H1 (cell line): Measurements from ENCODE around the gene IGLL1. TPM values are rescaled to one million over a fixed set of nuclear protein-coding genes. Genes with fewer than 3 reads are reported as not detected.

Source experiments
- CTCF ChIA-PET: fragments of 300-600 bp; sonication (Branson Sonifier 250); formaldehyde crosslinking; loops from one replicate; lab custom pipeline; 2021; ENCODE audit not compliant: partially characterized antibody; lab: Charles Lee
- POLR2A ChIA-PET: fragments of 300-600 bp; sonication (Branson Sonifier 250); formaldehyde crosslinking; loops from one replicate; lab custom pipeline; 2021; ENCODE audit warnings: inconsistent platforms; ENCODE audit not compliant: partially characterized antibody; lab: Charles Lee
- DNase-seq, 2 experiments: peaks; one replicate each; pipeline versions ENCODE4 v3.0.0 to v3.0.0-alpha.2; 2010 to 2022; ENCODE audit warnings: low spot score in 2 of 2, low read depth in 1 of 2, mixed read lengths in 1 of 2
- FAIRE-seq: peaks from 2 replicates; lab custom pipeline; 2011; peaks lifted over from hg19 to GRCh38; lab: Jason Lieb, UNC
- H2AFZ ChIP-seq: 2 replicates; pipeline ENCODE4 v1.8.1; 2012; ENCODE audit warnings: low read length, inconsistent platforms
- H2AK5ac ChIP-seq: 2 replicates; pipeline ENCODE4 v1.6.1; 2013; ENCODE audit warnings: low read depth, low read length
- H2BK120ac ChIP-seq: replicated peaks from 2 replicates; pipeline ENCODE3; 2013; ENCODE audit warnings: low read depth, low read length, inconsistent platforms
- H2BK12ac ChIP-seq: 2 replicates; pipeline ENCODE4 v1.6.1; 2013; ENCODE audit warnings: low read depth, low read length
- H2BK15ac ChIP-seq: 2 replicates; pipeline ENCODE4 v1.6.1; 2013; ENCODE audit warnings: low read length
- H2BK20ac ChIP-seq: 2 replicates; pipeline ENCODE4 v1.6.1; 2013; ENCODE audit warnings: low read length
- H2BK5ac ChIP-seq: 2 replicates; pipeline ENCODE4 v1.6.1; 2013; ENCODE audit warnings: low read depth, low read length
- H3K14ac ChIP-seq: 2 replicates; pipeline ENCODE4 v1.6.1; 2013; ENCODE audit warnings: inconsistent platforms; ENCODE audit not compliant: insufficient read length
- H3K18ac ChIP-seq: 2 replicates; pipeline ENCODE4 v1.6.1; 2013; ENCODE audit warnings: low read length; ENCODE audit errors: extremely low read depth
- H3K23ac ChIP-seq: 2 replicates; pipeline ENCODE4 v1.6.1; 2013; ENCODE audit warnings: inconsistent platforms; ENCODE audit not compliant: insufficient read length
- H3K23me2 ChIP-seq: 2 replicates; pipeline ENCODE4 v1.6.1; 2013; ENCODE audit warnings: low read depth, low read length
- H3K27ac ChIP-seq: 2 replicates; pipeline ENCODE4 v1.6.1; 2011; ENCODE audit warnings: low read depth, low read length, inconsistent platforms
- H3K27me3 ChIP-seq, 4 experiments: replicated peaks in 1 of 4; 1 replicate in 1 of 4; 2 replicates in 3 of 4; pipeline versions ENCODE4 v1.6.1 to v1.8.1; 2011 to 2013; ENCODE audit warnings: low read length in 3 of 4, mild to moderate bottlenecking in 3 of 4, inconsistent platforms in 2 of 4, mixed read lengths in 2 of 4, moderate library complexity in 1 of 4; ENCODE audit not compliant: control insufficient read depth in 3 of 4, insufficient read depth in 3 of 4; ENCODE audit errors: extremely low read depth in 1 of 4
- H3K36me3 ChIP-seq, 4 experiments: 2 replicates each; pipeline versions ENCODE4 v1.6.1 to v1.8.1; 2011 to 2013; ENCODE audit warnings: mild to moderate bottlenecking in 4 of 4, low read length in 3 of 4, moderate library complexity in 2 of 4, control low read depth in 1 of 4, inconsistent platforms in 1 of 4; ENCODE audit not compliant: insufficient read depth in 4 of 4, control insufficient read depth in 2 of 4
- H3K4ac ChIP-seq: replicated peaks from 2 replicates; pipeline ENCODE3; 2013; ENCODE audit warnings: low read length, low read depth, mixed read lengths, inconsistent platforms; ENCODE audit not compliant: insufficient read length
- H3K4me1 ChIP-seq, 4 experiments: replicated peaks in 1 of 4; 1 replicate in 1 of 4; 2 replicates in 3 of 4; pipeline versions ENCODE4 v1.6.1 to v1.8.1; 2011 to 2013; ENCODE audit warnings: low read length in 3 of 4, inconsistent platforms in 2 of 4, mixed read lengths in 1 of 4; ENCODE audit not compliant: insufficient read depth in 4 of 4, control insufficient read depth in 3 of 4
- H3K4me2 ChIP-seq, 2 experiments: 2 replicates each; pipeline versions ENCODE4 v1.6.1 to v1.8.1; 2011 to 2013; ENCODE audit warnings: low read depth in 2 of 2, low read length in 2 of 2, control low read depth in 1 of 2, inconsistent platforms in 1 of 2, mild to moderate bottlenecking in 1 of 2; ENCODE audit not compliant: insufficient read depth in 1 of 2
- H3K4me3 ChIP-seq, 4 experiments: fragments of 200-600, 300-600 bp in 1 of 4; sonication (generic), shearing (Covaris generic), sonication (Bioruptor Twin) in 1 of 4; 2 replicates each; pipeline versions ENCODE4 v1.5.1 to v1.8.1; 2011 to 2016; ENCODE audit warnings: low read length in 4 of 4, low read depth in 3 of 4, control low read depth in 2 of 4, inconsistent platforms in 2 of 4, mild to moderate bottlenecking in 2 of 4, mixed read lengths in 1 of 4, moderate library complexity in 1 of 4; ENCODE audit not compliant: insufficient read depth in 2 of 4; ENCODE audit errors: extremely low read depth in 1 of 4
- H3K56ac ChIP-seq: replicated peaks from 2 replicates; pipeline ENCODE3; 2013; ENCODE audit warnings: low read depth, mild to moderate bottlenecking, mixed read lengths, low read length, inconsistent platforms; ENCODE audit not compliant: insufficient read length
- H3K79me1 ChIP-seq: 2 replicates; pipeline ENCODE4 v1.6.1; 2013; ENCODE audit warnings: low read depth, low read length, control low read depth
- H3K79me2 ChIP-seq, 2 experiments: 2 replicates each; pipeline versions ENCODE4 v1.6.1 to v1.8.1; 2012 to 2013; ENCODE audit warnings: low read length in 2 of 2, mild to moderate bottlenecking in 2 of 2, inconsistent platforms in 1 of 2; ENCODE audit not compliant: insufficient read depth in 2 of 2, control insufficient read depth in 1 of 2
- H3K9ac ChIP-seq, 4 experiments: replicated peaks in 1 of 4; 1 replicate in 1 of 4; 2 replicates in 3 of 4; pipeline versions ENCODE4 v1.6.1 to v1.8.1; 2011 to 2013; ENCODE audit warnings: low read depth in 3 of 4, low read length in 3 of 4, control low read depth in 2 of 4, mild to moderate bottlenecking in 2 of 4, moderate library complexity in 2 of 4, inconsistent platforms in 1 of 4; ENCODE audit errors: extremely low read depth in 1 of 4
- H3K9me3 ChIP-seq, 2 experiments: 2 replicates each; pipeline versions ENCODE4 v1.6.1 to v1.8.1; 2012 to 2013; ENCODE audit warnings: mild to moderate bottlenecking in 2 of 2, moderate library complexity in 2 of 2, control low read depth in 1 of 2, inconsistent platforms in 1 of 2, low read depth in 1 of 2, low read length in 1 of 2, mixed read lengths in 1 of 2; ENCODE audit not compliant: insufficient read depth in 2 of 2
- H4K20me1 ChIP-seq, 2 experiments: replicated peaks in 1 of 2; 2 replicates each; pipeline versions ENCODE3 to v1.8.1; 2011 to 2013; ENCODE audit warnings: inconsistent platforms in 2 of 2, low read length in 2 of 2, mild to moderate bottlenecking in 1 of 2; ENCODE audit not compliant: insufficient read depth in 2 of 2, control insufficient read depth in 1 of 2
- H4K5ac ChIP-seq: 2 replicates; pipeline ENCODE4 v1.6.1; 2013; ENCODE audit warnings: low read length, low read depth, mixed read lengths, inconsistent platforms; ENCODE audit not compliant: insufficient read length
- H4K8ac ChIP-seq: 2 replicates; pipeline ENCODE4 v1.8.0; 2013; ENCODE audit warnings: mild to moderate bottlenecking, moderate library complexity, low read length, inconsistent platforms; ENCODE audit not compliant: insufficient read depth; ENCODE audit errors: extremely low read depth
- H4K91ac ChIP-seq: replicated peaks from 2 replicates; pipeline ENCODE3; 2013; ENCODE audit warnings: low read length, mixed read lengths, inconsistent platforms; ENCODE audit not compliant: insufficient read length
- BRCA1 ChIP-seq: IDR thresholded peaks from 2 replicates; pipeline ENCODE4 v1.6.1; 2012; ENCODE audit warnings: low read depth, low read length, improper control_type of control experiment
- CBX8 ChIP-seq: fragments of 300-800, 300-1000 bp; sonication (generic); IDR thresholded peaks from 2 replicates; pipeline ENCODE4 v1.7.1; 2016; ENCODE audit warnings: low read depth, low read length, borderline replicate concordance
- CTBP2 ChIP-seq: IDR thresholded peaks from 2 replicates; pipeline ENCODE4 v1.7.0; 2011; ENCODE audit warnings: borderline replicate concordance, mild to moderate bottlenecking, moderate library complexity, mixed read lengths, low read length; ENCODE audit not compliant: insufficient read depth, insufficient read length
- CTCF ChIP-seq, 3 experiments: IDR thresholded peaks; 1 replicate in 2 of 3; 2 replicates in 1 of 3; pipeline versions ENCODE4 v1.5.1 to v1.6.1; 2011; ENCODE audit warnings: low read length in 3 of 3, mild to moderate bottlenecking in 3 of 3, inconsistent platforms in 2 of 3, low read depth in 1 of 3, moderate library complexity in 1 of 3; ENCODE audit not compliant: insufficient read depth in 1 of 3; ENCODE audit errors: control extremely low read depth in 1 of 3
- EZH2 ChIP-seq: fragments of 200-600 bp; sonication (generic); IDR thresholded peaks from 2 replicates; pipeline ENCODE4 v1.7.1; 2012; ENCODE audit warnings: low read depth, mild to moderate bottlenecking, moderate library complexity, low read length, inconsistent platforms; ENCODE audit not compliant: severe bottlenecking
- MAFK ChIP-seq: IDR thresholded peaks from 2 replicates; pipeline ENCODE4 v1.6.1; 2012; ENCODE audit warnings: low read depth, mild to moderate bottlenecking, improper control_type of control experiment, low read length
- NANOG ChIP-seq: IDR thresholded peaks from 2 replicates; pipeline ENCODE4 v1.6.1; 2011; ENCODE audit warnings: low read length, low read depth, mild to moderate bottlenecking, inconsistent platforms; ENCODE audit not compliant: insufficient read depth, poor library complexity, severe bottlenecking
- PHF8 ChIP-seq: fragments of 200-600 bp; sonication (generic); conservative IDR thresholded peaks from 2 replicates; pipeline ENCODE4 v1.7.1; 2012; ENCODE audit warnings: low read depth, mild to moderate bottlenecking, inconsistent platforms, low read length, moderate library complexity
- RAD21 ChIP-seq, 2 experiments: IDR thresholded peaks in 1 of 2; conservative IDR thresholded peaks in 1 of 2; 2 replicates each; pipeline ENCODE4 v1.6.1; 2011; ENCODE audit warnings: low read depth in 2 of 2, low read length in 2 of 2, improper control_type of control experiment in 1 of 2, inconsistent platforms in 1 of 2, mild to moderate bottlenecking in 1 of 2, moderate library complexity in 1 of 2
- RXRA ChIP-seq: IDR thresholded peaks from 2 replicates; pipeline ENCODE4 v1.6.1; 2011; ENCODE audit warnings: low read depth, mild to moderate bottlenecking, low read length, moderate library complexity; ENCODE audit not compliant: insufficient read depth
- WGBS, 2 experiments: shearing (Covaris generic) in 1 of 2; methylation state at CpG; one replicate each; pipeline versions ENCODE4 v1.1.6 to v1.1.7; 2013 to 2015; ENCODE audit warnings: low lambda C conversion rate in 2 of 2, mixed read lengths in 2 of 2, inconsistent platforms in 1 of 2, low coverage in 1 of 2, missing lambda C conversion rate in 1 of 2; ENCODE audit not compliant: insufficient replicate concordance in 2 of 2, insufficient coverage in 1 of 2, insufficient read length in 1 of 2; ENCODE audit errors: extremely low coverage in 1 of 2, missing lambda C conversion rate in 1 of 2; 5-methylcytosine and 5-hydroxymethylcytosine counted together
- polyA plus RNA-seq, 7 experiments: library from polyadenylated mRNA; depleted of rRNA in 3 of 7; stranded (reverse) in 5 of 7; unstranded in 2 of 7; fragments of >200 nt in 5 of 7; fragments of 200-250 nt in 2 of 7; gene quantifications; 1 replicate in 5 of 7; 2 replicates in 1 of 7; 4 replicates in 1 of 7; pipeline versions ENCODE4 v1.2.1 to v1.2.3, GENCODE V29; 2011 to 2013; ENCODE audit warnings: missing spikeins in 2 of 7, mixed read lengths in 2 of 7
- total RNA-seq: library from RNA; stranded (reverse); fragmentation: NEBNext Ultra II Directional; extraction: Animal tissue kit (Norgen Biotek cat#: 25700); gene quantifications from 2 replicates; pipeline ENCODE4 v1.2.1, GENCODE V29; 2021

Gene IGLL1
- total and polyA plus RNA-seq, 2 of the 8 experiments (the other 6 are each of a cell fraction or from before 2014, with no cell fraction given), result not detected

DNA sequence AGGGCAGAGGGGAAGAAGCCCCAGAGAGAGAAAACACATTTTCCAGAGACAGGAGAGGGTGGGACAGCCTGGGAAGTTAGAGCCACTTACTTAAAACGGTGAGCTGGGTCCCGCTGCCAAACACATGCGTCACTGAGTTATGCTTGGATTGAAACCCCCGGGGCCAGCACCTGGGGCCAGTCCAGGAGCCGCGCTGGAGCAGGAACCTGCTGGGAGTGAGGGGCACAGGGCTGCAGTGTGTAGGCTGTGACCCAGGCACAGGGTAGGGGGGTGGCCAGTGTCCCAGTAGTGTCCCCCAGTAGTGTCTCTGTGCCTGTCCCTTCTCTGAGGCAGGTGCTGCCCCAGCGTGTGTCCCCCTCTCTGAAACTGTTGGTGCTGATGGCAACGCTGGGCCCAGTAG lies 5.2 kb downstream of the IGLL1 start:
- Histone ChIP-seq H3K79me2 (no peaks in the 10 kb centered on the region), H4K20me1 (no peaks in the 10 kb centered on the region), H3K4me2 (no peak overlapping the region), H3K79me1 (no peaks in the 10 kb centered on the region), H3K23me2 (no peaks in the 10 kb centered on the region; the same call in 1 of the 2 replicates), H2BK120ac (no peak overlapping the region), H3K9ac (no peak overlapping the region), H2BK12ac (no peak overlapping the region), H4K5ac (no peak overlapping the region), H3K14ac (no peak overlapping the region), H2BK20ac (no peak overlapping the region), H3K4ac (no peak overlapping the region), H3K18ac (no peak overlapping the region), H3K4me1 (no peaks in the 10 kb centered on the region), H2BK5ac (no peak overlapping the region), H3K27ac (no peak overlapping the region), H3K36me3 (no peaks in the 10 kb centered on the region), H3K56ac (no peak overlapping the region), H4K91ac (no peak overlapping the region), H4K8ac (no peak overlapping the region), H2AFZ (no peak overlapping the region), H3K27me3 (peaks cover 0 to 2% (median 0%) of the 10 kb centered on the region in 4 experiments; a peak in 1 of 7 replicates), H3K4me3 (no peak overlapping the region), H2BK15ac (no peak overlapping the region), H3K23ac (no peak overlapping the region), H3K9me3 (no peaks in the 10 kb centered on the region), H2AK5ac (no peak overlapping the region)
- 81% methylated on average over 7 of the region's 8 CpGs; no CpG with 5 or more reads in 1 of the 2 experiments for WGBS, 2 experiments
- CTCF ChIA-PET, result interaction anchor here (0.6 to 1.4 kb wide), 4 partner anchors 13 to 171 kb away, joined by 3 read pairs; no protein-coding TSS in a partner anchor
- DNase-seq, result no peak
- POLR2A ChIA-PET, result no interaction called here
- FAIRE-seq, result no peak
- TF ChIP-seq EZH2 (no peak), CTBP2 (no peak), MAFK (no peak), BRCA1 (no peak), RAD21 (IDR thresholded peaks at IDR 0.05 in 1 of 2, conservative IDR thresholded peaks at IDR 0.05 in 1 of 2; ENCODE audit: low read depth in 2 of 2, low read length in 2 of 2) (no peak), NANOG (no peak), CTCF (IDR thresholded peaks at IDR 0.05; ENCODE audit: control extremely low read depth in 1 of 3, insufficient read depth in 1 of 3, low read depth in 1 of 3, low read length in 3 of 3) (no peak), CBX8 (no peak), PHF8 (no peak), RXRA (no peak)
